GM12878 (cell line): Measurements from ENCODE around the gene SLC45A2. TPM values are rescaled to one million over a fixed set of nuclear protein-coding genes. Genes with fewer than 3 reads are reported as not detected.

Source experiments
- ATAC-seq: fragments of 200-7000 bp; cut with Tn5 transposase; 3 replicates; pipeline ENCODE4 v1.9.1; 2020; ENCODE audit warnings: mild to moderate bottlenecking, moderate library complexity
- BruUV-seq: library from RNA; stranded (reverse); fragments of 400-500 nt; replicated peaks from 2 replicates; lab custom pipeline; 2021; lab: Mats Ljungman, UMichigan
- CTCF ChIA-PET: fragments of 300-600 bp; sonication (Branson Sonifier 250); formaldehyde crosslinking; extraction: SDS; loops from one replicate; lab custom pipeline; 2021; ENCODE audit warnings: inconsistent platforms; lab: Yijun Ruan, JAX
- POLR2A ChIA-PET: fragments of 350-600 bp; formaldehyde crosslinking; extraction: SDS; loops from one replicate; lab custom pipeline; 2021; ENCODE audit warnings: inconsistent platforms; lab: Charles Lee
- RAD21 ChIA-PET: fragments of 300-600 bp; sonication (Branson Sonifier 250); formaldehyde crosslinking; loops from one replicate; lab custom pipeline; 2023; ENCODE audit warnings: antibody characterized with exemption; ENCODE audit not compliant: unreplicated experiment; lab: Charles Lee
- SMC1A ChIA-PET: fragments of 300-600 bp; sonication (Branson Sonifier 250); formaldehyde crosslinking; loops from one replicate; lab custom pipeline; 2023; ENCODE audit not compliant: unreplicated experiment, uncharacterized antibody; lab: Charles Lee
- DNase-seq: peaks from one replicate; pipeline ENCODE4 v3.0.0-alpha.2; 2011; ENCODE audit warnings: low read depth, low spot score
- FAIRE-seq: peaks from 3 replicates; lab custom pipeline; 2011; peaks lifted over from hg19 to GRCh38; lab: Jason Lieb, UNC
- H2AFZ ChIP-seq: 2 replicates; pipeline ENCODE4 v1.6.0; 2011; ENCODE audit warnings: low read depth, low read length, control low read depth; ENCODE audit not compliant: control insufficient read depth
- H3K27ac ChIP-seq: 2 replicates; pipeline ENCODE4 v1.5.1; 2011; ENCODE audit warnings: control low read depth; ENCODE audit not compliant: control insufficient read depth, insufficient read depth
- H3K27me3 ChIP-seq, 2 experiments: replicated peaks in 1 of 2; 2 replicates each; pipeline versions ENCODE4 v1.6.0 to v1.6.1; 2011; ENCODE audit warnings: low read length in 1 of 2; ENCODE audit not compliant: control insufficient read depth in 2 of 2, insufficient read depth in 2 of 2
- H3K36me3 ChIP-seq, 2 experiments: 2 replicates each; pipeline ENCODE4 v1.5.1; 2011; ENCODE audit warnings: low read length in 1 of 2; ENCODE audit not compliant: control insufficient read depth in 2 of 2, insufficient read depth in 2 of 2
- H3K4me1 ChIP-seq: 2 replicates; pipeline ENCODE4 v1.6.1; 2011; ENCODE audit warnings: mild to moderate bottlenecking, low read length, moderate library complexity, mixed read lengths; ENCODE audit not compliant: control insufficient read depth, insufficient read depth
- H3K4me2 ChIP-seq: 2 replicates; pipeline ENCODE4 v1.6.0; 2011; ENCODE audit warnings: control low read depth; ENCODE audit not compliant: control insufficient read depth, insufficient read depth
- H3K4me3 ChIP-seq: fragments of 200-600 bp; sonication (generic); 2 replicates; pipeline ENCODE4 v1.5.1; 2016
- H3K79me2 ChIP-seq: 2 replicates; pipeline ENCODE4 v1.6.0; 2011; ENCODE audit warnings: low read length; ENCODE audit not compliant: control insufficient read depth, insufficient read depth
- H3K9ac ChIP-seq: 2 replicates; pipeline ENCODE4 v1.8.0; 2011; ENCODE audit warnings: low read length, control low read depth, mixed read lengths; ENCODE audit not compliant: control insufficient read depth, insufficient read depth
- H3K9me3 ChIP-seq: replicated peaks from 3 replicates; pipeline ENCODE4 v1.5.1; 2011; ENCODE audit warnings: mild to moderate bottlenecking, low read length; ENCODE audit not compliant: control insufficient read depth, insufficient read depth
- H4K20me1 ChIP-seq: 2 replicates; pipeline ENCODE4 v1.6.0; 2011; ENCODE audit not compliant: control insufficient read depth, insufficient read depth
- ATF2 ChIP-seq: IDR thresholded peaks from 2 replicates; pipeline ENCODE4 v1.6.1; 2012; ENCODE audit warnings: low read length, inconsistent platforms
- CBX3 ChIP-seq: fragments of 200-600 bp; sonication (generic); IDR thresholded peaks from 2 replicates; pipeline ENCODE4 v1.6.1; 2016; ENCODE audit warnings: low read depth, borderline replicate concordance
- ESRRA ChIP-seq: IDR thresholded peaks from 2 replicates; pipeline ENCODE4 v1.6.1; 2012; ENCODE audit warnings: mild to moderate bottlenecking, low read length, improper control_type of control experiment
- IKZF1 ChIP-seq: fragments of 450-650 bp; conservative IDR thresholded peaks from 2 replicates; pipeline ENCODE4 v1.6.1; 2017; ENCODE audit warnings: antibody characterized with exemption, mild to moderate bottlenecking
- KAT2A ChIP-seq: conservative IDR thresholded peaks from 2 replicates; pipeline ENCODE4 v1.6.1; 2011; ENCODE audit warnings: low read depth, low read length; ENCODE audit not compliant: control insufficient read depth
- PKNOX1 ChIP-seq: fragments of 450-650 bp; IDR thresholded peaks from 2 replicates; pipeline ENCODE4 v1.6.1; 2016; ENCODE audit warnings: mild to moderate bottlenecking
- SMARCA5 ChIP-seq: fragments of 450-650 bp; IDR thresholded peaks from 2 replicates; pipeline ENCODE4 v1.6.1; 2017; ENCODE audit warnings: mild to moderate bottlenecking
- SPI1 ChIP-seq: IDR thresholded peaks from 2 replicates; pipeline ENCODE4 v1.6.1; 2011; ENCODE audit warnings: low read depth, mild to moderate bottlenecking, low read length, moderate library complexity, borderline replicate concordance; ENCODE audit not compliant: insufficient read depth
- ZNF592 ChIP-seq: fragments of 450-650 bp; IDR thresholded peaks from 2 replicates; pipeline ENCODE4 v1.6.1; 2017; ENCODE audit warnings: mild to moderate bottlenecking, moderate library complexity
- WGBS: methylation state at CpG from one replicate; pipeline ENCODE4 v1.1.6; 2016; ENCODE audit warnings: low lambda C conversion rate; ENCODE audit not compliant: insufficient replicate concordance, insufficient coverage; ENCODE audit errors: missing lambda C conversion rate; 5-methylcytosine and 5-hydroxymethylcytosine counted together
- in situ Hi-C: fragments of 300-500 bp; cut with MboI; formaldehyde crosslinking; loops from 9 replicates; pipeline ENCODE4 v1.14.3; 2018; ENCODE audit warnings: mixed read lengths
- intact Hi-C: fragments of 100-400 bp; cut with micrococcal nuclease; formaldehyde crosslinking; loops from one replicate; pipeline ENCODE4 v1.14.2; 2022; ENCODE audit not compliant: unreplicated experiment
- polyA plus RNA-seq, 11 experiments: library from polyadenylated mRNA; depleted of rRNA in 4 of 11; unstranded in 6 of 11; stranded (reverse) in 5 of 11; fragments of >200 nt; fragmentation: Nextera tagmentation in 4 of 11; fragmentation: Illumina TruSeq in 1 of 11; extraction: Ambion mirVana in 4 of 11; extraction: Trizol in 1 of 11; gene quantifications; 1 replicate in 1 of 11; 2 replicates in 10 of 11; pipeline versions ENCODE4 v1.2.1 to v1.2.3, GENCODE V29; 2011 to 2016; ENCODE audit warnings: inconsistent platforms in 2 of 11, missing spikeins in 2 of 11, low read depth in 1 of 11
- total RNA-seq, 4 experiments: library from RNA; depleted of rRNA in 3 of 4; stranded (reverse); fragments of >200 nt in 3 of 4; fragmentation: Illumina TruSeq in 1 of 4; extraction: Trizol in 1 of 4; gene quantifications; 2 replicates each; pipeline versions ENCODE4 v1.2.1 to v1.2.3, GENCODE V29; 2013 to 2021

SLC45A2 gene
- total and polyA plus RNA-seq, 10 of the 15 experiments (the other 5 are each of a cell fraction or from before 2014, with no cell fraction given), result 0.06 to 0.07 TPM; not detected in 8

- BruUV-seq, result no TSS peak
- H3K36me3 ChIP-seq, result no peaks in the 10 kb centered on the region
- H3K4me1 ChIP-seq, result no peaks in the 10 kb centered on the region
- SMC1A ChIA-PET, result interaction anchor here (1.4 kb wide), 1 partner anchor 18 kb away, joined by 3 read pairs; no protein-coding TSS in a partner anchor
- H3K9ac ChIP-seq, result no peak overlapping the region
- ATAC-seq (no peak), FAIRE-seq (no peak), DNase-seq (no peak)
- H3K27ac ChIP-seq, result no peak overlapping the region
- intact Hi-C loops, result no loop called here
- no peaks in the 10 kb centered on the region for H3K9me3 ChIP-seq
- no peak overlapping the region for H3K4me2 ChIP-seq
- no peaks in the 10 kb centered on the region for H4K20me1 ChIP-seq
- H3K27me3 ChIP-seq, result no peaks in the 10 kb centered on the region
- POLR2A ChIA-PET, result no interaction called here
- H2AFZ ChIP-seq, result no peak overlapping the region
- RAD21 ChIA-PET, result no interaction called here
- no peaks in the 10 kb centered on the region for H3K79me2 ChIP-seq
- in situ Hi-C loops, result no loop called here
- H3K4me3 ChIP-seq, result no peak overlapping the region
- WGBS, result 67% methylated on average over 3 of the region's 3 CpGs
- TF ChIP-seq ATF2, result no peak
- no peak for TF ChIP-seq IKZF1
- no peak for TF ChIP-seq KAT2A
- CTCF ChIA-PET, result interaction anchor here (0.8 to 3.1 kb wide), 2 partner anchors 10 to 17 kb away, joined by 3 to 12 read pairs; no protein-coding TSS in a partner anchor
Observed at GRCh38 chr5:33980030-33980429, 4.5 kb downstream of the SLC45A2 start.

GRCh38 chr5:33978306-33978705 is 6.2 kb downstream of the SLC45A2 start:
- no peak for FAIRE-seq
- Histone ChIP-seq H3K27me3 (no peaks in the 10 kb centered on the region), H3K79me2 (no peaks in the 10 kb centered on the region), H2AFZ (no peak overlapping the region), H3K4me2 (no peak overlapping the region), H3K9me3 (no peaks in the 10 kb centered on the region), H3K4me1 (peaks cover 7% of the 10 kb centered on the region), H3K4me3 (no peak overlapping the region), H4K20me1 (no peaks in the 10 kb centered on the region), H3K27ac (no peak overlapping the region), H3K36me3 (no peaks in the 10 kb centered on the region), H3K9ac (no peak overlapping the region)
- WGBS, result 60% methylated on average over 1 of the region's 1 CpG
- SMC1A ChIA-PET, result interaction anchor here (1.2 kb wide), 1 partner anchor 19 kb away, joined by 7 read pairs; no protein-coding TSS in a partner anchor
- no TSS peak for BruUV-seq
- intact Hi-C loops (loop anchor here (10.0 kb wide), 1 partner anchor 814 kb away; no protein-coding TSS in a partner anchor), in situ Hi-C loops (no loop called here)
- POLR2A ChIA-PET, result no interaction called here
- no peak for DNase-seq
- CTCF ChIA-PET, result interaction anchor here (1.1 to 3.1 kb wide), 2 partner anchors 8 to 20 kb away, joined by 4 to 12 read pairs; no protein-coding TSS in a partner anchor
- ATAC-seq, result no peak
- RAD21 ChIA-PET, result interaction anchor here (1.0 kb wide), 1 partner anchor 8 kb away, joined by 3 read pairs; no protein-coding TSS in a partner anchor
- TF ChIP-seq SPI1 (no peak), ESRRA (no peak), ZNF592 (no peak), SMARCA5 (no peak), PKNOX1 (no peak), CBX3 (no peak)
